Fibroblast of lung (primary cell): Measurements from ENCODE around the gene PRDM7. TPM values are rescaled to one million over a fixed set of nuclear protein-coding genes. Genes with fewer than 3 reads are reported as not detected.

Source experiments
- DNase-seq, 2 donors: peaks; one replicate each; pipeline versions ENCODE4 v3.0.0 to v3.0.0-alpha.2; 2010; ENCODE audit warnings: low read depth in 2 of 2
- H2AFZ ChIP-seq: 2 replicates; pipeline ENCODE4 v1.5.1; 2012; ENCODE audit warnings: low read length, control low read depth, inconsistent platforms
- H3K27ac ChIP-seq: 2 replicates; pipeline ENCODE4 v1.5.1; 2011; ENCODE audit warnings: low read length, control low read depth; ENCODE audit not compliant: insufficient read depth
- H3K27me3 ChIP-seq: 2 replicates; pipeline ENCODE4 v1.5.1; 2011; ENCODE audit warnings: mild to moderate bottlenecking, low read length; ENCODE audit not compliant: control insufficient read depth, insufficient read depth
- H3K36me3 ChIP-seq: 2 replicates; pipeline ENCODE4 v1.5.1; 2011; ENCODE audit warnings: low read length; ENCODE audit not compliant: control insufficient read depth, insufficient read depth
- H3K4me1 ChIP-seq: 2 replicates; pipeline ENCODE4 v1.5.1; 2011; ENCODE audit warnings: low read length; ENCODE audit not compliant: control insufficient read depth, insufficient read depth; ENCODE audit errors: extremely low read depth
- H3K4me2 ChIP-seq: 2 replicates; pipeline ENCODE4 v1.5.1; 2011; ENCODE audit warnings: low read length, control low read depth; ENCODE audit not compliant: insufficient read depth; ENCODE audit errors: extremely low read depth
- H3K4me3 ChIP-seq, 4 experiments: fragments of 200-600 bp in 1 of 4; sonication (generic) in 1 of 4; replicated peaks in 1 of 4; 2 replicates each; pipeline ENCODE4 v1.5.1; 2011 to 2016; ENCODE audit warnings: low read length in 4 of 4, low read depth in 3 of 4, mild to moderate bottlenecking in 3 of 4, control low read depth in 2 of 4, inconsistent platforms in 1 of 4, mixed read lengths in 1 of 4; ENCODE audit not compliant: insufficient read depth in 1 of 4; ENCODE audit errors: control extremely low read depth in 1 of 4
- H3K79me2 ChIP-seq: 2 replicates; pipeline ENCODE4 v1.5.1; 2012; ENCODE audit warnings: mild to moderate bottlenecking, low read length, inconsistent platforms; ENCODE audit not compliant: control insufficient read depth, insufficient read depth
- H3K9ac ChIP-seq: 2 replicates; pipeline ENCODE4 v1.5.1; 2011; ENCODE audit warnings: mild to moderate bottlenecking, low read length, control low read depth; ENCODE audit not compliant: insufficient read depth
- H3K9me3 ChIP-seq: 2 replicates; pipeline ENCODE4 v1.5.1; 2012; ENCODE audit warnings: low read depth, low read length; ENCODE audit not compliant: control insufficient read depth, insufficient read depth
- H4K20me1 ChIP-seq: 2 replicates; pipeline ENCODE4 v1.5.1; 2011; ENCODE audit warnings: low read length; ENCODE audit not compliant: control insufficient read depth, insufficient read depth; ENCODE audit errors: extremely low read depth
- EZH2 ChIP-seq: IDR thresholded peaks from 2 replicates; pipeline ENCODE4 v1.5.1; 2012; ENCODE audit warnings: low read length, control low read depth, mild to moderate bottlenecking; ENCODE audit errors: missing control alignments
- polyA plus RNA-seq, 2 donors: library from polyadenylated mRNA; depleted of rRNA in 1 of 2; stranded (reverse) in 1 of 2; unstranded in 1 of 2; fragments of >200 nt; gene quantifications; 2 replicates each; pipeline ENCODE4 v1.2.1, GENCODE V29; 2011 to 2012; ENCODE audit warnings: missing spikeins in 1 of 2
- total RNA-seq: library from RNA; depleted of rRNA; stranded (reverse); fragments of >200 nt; gene quantifications from 2 replicates; pipeline ENCODE4 v1.2.1, GENCODE V29; 2014
- TF ChIP-seq, protein P1 (sequence below), 2 donors: IDR thresholded peaks in 1 of 2; conservative IDR thresholded peaks in 1 of 2; 1 replicate in 1 of 2; 2 replicates in 1 of 2; pipeline ENCODE4 v1.5.1; 2011 to 2012; ENCODE audit warnings: low read length in 2 of 2, control low read depth in 1 of 2, inconsistent platforms in 1 of 2, low read depth in 1 of 2, mild to moderate bottlenecking in 1 of 2

Gene PRDM7
- total and polyA plus RNA-seq, 2 donors (not counting 1 experiment from before 2014, with no cell fraction given), result not detected

GRCh38 chr16:90007015-90007414 lies 70.1 kb downstream of the PRDM7 start:
- TF ChIP-seq, protein P1, sequence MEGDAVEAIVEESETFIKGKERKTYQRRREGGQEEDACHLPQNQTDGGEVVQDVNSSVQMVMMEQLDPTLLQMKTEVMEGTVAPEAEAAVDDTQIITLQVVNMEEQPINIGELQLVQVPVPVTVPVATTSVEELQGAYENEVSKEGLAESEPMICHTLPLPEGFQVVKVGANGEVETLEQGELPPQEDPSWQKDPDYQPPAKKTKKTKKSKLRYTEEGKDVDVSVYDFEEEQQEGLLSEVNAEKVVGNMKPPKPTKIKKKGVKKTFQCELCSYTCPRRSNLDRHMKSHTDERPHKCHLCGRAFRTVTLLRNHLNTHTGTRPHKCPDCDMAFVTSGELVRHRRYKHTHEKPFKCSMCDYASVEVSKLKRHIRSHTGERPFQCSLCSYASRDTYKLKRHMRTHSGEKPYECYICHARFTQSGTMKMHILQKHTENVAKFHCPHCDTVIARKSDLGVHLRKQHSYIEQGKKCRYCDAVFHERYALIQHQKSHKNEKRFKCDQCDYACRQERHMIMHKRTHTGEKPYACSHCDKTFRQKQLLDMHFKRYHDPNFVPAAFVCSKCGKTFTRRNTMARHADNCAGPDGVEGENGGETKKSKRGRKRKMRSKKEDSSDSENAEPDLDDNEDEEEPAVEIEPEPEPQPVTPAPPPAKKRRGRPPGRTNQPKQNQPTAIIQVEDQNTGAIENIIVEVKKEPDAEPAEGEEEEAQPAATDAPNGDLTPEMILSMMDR (conservative IDR thresholded peaks at IDR 0.05 in 1 of 2, IDR thresholded peaks at IDR 0.05 in 1 of 2; ENCODE audit: low read depth in 1 of 2, low read length in 2 of 2), result no peak
- TF ChIP-seq EZH2, result no peak
- H2AFZ ChIP-seq, result no peak overlapping the region

More at GRCh38 chr16:90007015-90007414, 70.1 kb downstream of the PRDM7 start:
- Histone ChIP-seq H3K79me2 (no peaks in the 10 kb centered on the region), H3K4me3 (no peak overlapping the region), H3K27ac (no peak overlapping the region), H3K27me3 (no peaks in the 10 kb centered on the region), H3K9me3 (no peaks in the 10 kb centered on the region), H3K9ac (no peak overlapping the region), H3K4me2 (no peak overlapping the region), H3K4me1 (no peaks in the 10 kb centered on the region), H4K20me1 (no peaks in the 10 kb centered on the region), H3K36me3 (no peaks in the 10 kb centered on the region)
- DNase-seq, result no peak

Other genes with a start within 250 kb of the PRDM7 start
- 2.6 and 3.8 TPM in 2 replicates for gene SPIRE2, start 248.9 kb downstream of the PRDM7 start, total RNA-seq
- gene SPIRE2, start 248.9 kb downstream of the PRDM7 start, polyA plus RNA-seq, result 0.59 and 1.8 TPM in 2 replicates
- 171 and 176 TPM in 2 replicates for gene TCF25, start 203.7 kb downstream of the PRDM7 start, total RNA-seq
- 150 and 158 TPM in 2 replicates for gene TCF25, start 203.7 kb downstream of the PRDM7 start, polyA plus RNA-seq
- 3.1 and 4.3 TPM in 2 replicates for gene MC1R, start 158.5 kb downstream of the PRDM7 start, total RNA-seq
- gene MC1R, start 158.5 kb downstream of the PRDM7 start, polyA plus RNA-seq, result 2.9 and 3.0 TPM in 2 replicates
- 253 and 294 TPM in 2 replicates for gene TUBB3, start 154.0 kb downstream of the PRDM7 start, total RNA-seq
- gene TUBB3, start 154.0 kb downstream of the PRDM7 start, polyA plus RNA-seq, result 134 and 233 TPM in 2 replicates
- gene DEF8, start 128.6 kb downstream of the PRDM7 start, total RNA-seq, result 68.8 and 102 TPM in 2 replicates
- 63.5 and 93.1 TPM in 2 replicates for gene DEF8, start 128.6 kb downstream of the PRDM7 start, polyA plus RNA-seq
- 1.3 and 3.6 TPM in 2 replicates for gene DBNDD1, start 57.9 kb downstream of the PRDM7 start, total RNA-seq
- 2.1 and 7.4 TPM in 2 replicates for gene DBNDD1, start 57.9 kb downstream of the PRDM7 start, polyA plus RNA-seq